Measurements from ENCODE around the gene NPPC. TPM values are rescaled to one million over a fixed set of nuclear protein-coding genes. Genes with fewer than 3 reads are reported as not detected.
"Not testable (repeated sequence)": the region's sequence is repeated elsewhere in the genome, so short reads cannot be mapped to it uniquely, and the experiment has no call there.

Gene NPPC
- total RNA-seq, 1 donor from 2014 or later = 5.4 TPM

DNA sequence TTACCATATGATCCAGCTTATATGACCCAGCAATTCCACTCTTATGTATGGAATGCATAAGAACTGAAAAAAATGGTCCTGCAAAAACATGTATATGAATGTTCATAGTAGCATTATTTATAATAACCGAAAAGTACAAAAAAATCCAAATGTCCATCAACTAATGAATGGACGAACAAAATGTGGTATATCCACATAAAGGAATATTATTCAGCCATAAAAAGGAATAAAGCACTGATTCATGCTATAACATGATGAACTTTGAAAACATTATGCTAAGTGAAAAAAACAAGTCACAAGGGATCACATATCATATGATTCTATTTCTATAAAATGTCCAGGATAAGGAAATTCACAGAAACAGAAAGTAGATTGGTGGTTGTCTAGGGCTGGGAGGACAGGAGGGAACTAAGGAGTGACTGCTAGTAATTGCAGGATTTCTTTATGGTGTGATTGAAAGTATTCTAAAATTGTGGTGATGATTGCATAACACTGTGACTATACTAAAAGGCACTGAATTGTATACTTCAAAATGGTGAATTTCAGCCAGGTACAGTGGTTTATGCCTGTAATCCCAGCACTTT is 25.3 kb upstream of the NPPC start:
- Mint-ChIP-seq H3K9me3 (no peaks in the 10 kb centered on the region), H3K4me1 (ENCODE audit: unreplicated experiment) (no peaks in the 10 kb centered on the region), H3K27me3 (peaks cover 6% of the 10 kb centered on the region), H3K27ac (no peak overlapping the region), H3K4me3 (no peak overlapping the region), H3K36me3 (no peaks in the 10 kb centered on the region)
- no peak for DNase-seq (ENCODE audit: extremely low spot score, unreplicated experiment)
- TF ChIP-seq, protein P1, sequence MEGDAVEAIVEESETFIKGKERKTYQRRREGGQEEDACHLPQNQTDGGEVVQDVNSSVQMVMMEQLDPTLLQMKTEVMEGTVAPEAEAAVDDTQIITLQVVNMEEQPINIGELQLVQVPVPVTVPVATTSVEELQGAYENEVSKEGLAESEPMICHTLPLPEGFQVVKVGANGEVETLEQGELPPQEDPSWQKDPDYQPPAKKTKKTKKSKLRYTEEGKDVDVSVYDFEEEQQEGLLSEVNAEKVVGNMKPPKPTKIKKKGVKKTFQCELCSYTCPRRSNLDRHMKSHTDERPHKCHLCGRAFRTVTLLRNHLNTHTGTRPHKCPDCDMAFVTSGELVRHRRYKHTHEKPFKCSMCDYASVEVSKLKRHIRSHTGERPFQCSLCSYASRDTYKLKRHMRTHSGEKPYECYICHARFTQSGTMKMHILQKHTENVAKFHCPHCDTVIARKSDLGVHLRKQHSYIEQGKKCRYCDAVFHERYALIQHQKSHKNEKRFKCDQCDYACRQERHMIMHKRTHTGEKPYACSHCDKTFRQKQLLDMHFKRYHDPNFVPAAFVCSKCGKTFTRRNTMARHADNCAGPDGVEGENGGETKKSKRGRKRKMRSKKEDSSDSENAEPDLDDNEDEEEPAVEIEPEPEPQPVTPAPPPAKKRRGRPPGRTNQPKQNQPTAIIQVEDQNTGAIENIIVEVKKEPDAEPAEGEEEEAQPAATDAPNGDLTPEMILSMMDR (conservative IDR thresholded peaks at IDR 0.05) = no peak

- no peaks in the 10 kb centered on the region for H3K36me3 Mint-ChIP-seq
- no peak for DNase-seq (ENCODE audit: extremely low spot score, unreplicated experiment)
- no peaks in the 10 kb centered on the region for H3K9me3 Mint-ChIP-seq
- H3K27me3 Mint-ChIP-seq = peaks cover 9% of the 10 kb centered on the region
- H3K27ac Mint-ChIP-seq = no peak overlapping the region
- H3K4me3 Mint-ChIP-seq = no peak overlapping the region
- H3K4me1 Mint-ChIP-seq (ENCODE audit: unreplicated experiment) = no peaks in the 10 kb centered on the region
- TF ChIP-seq, protein P1 (conservative IDR thresholded peaks at IDR 0.05) = no peak
These were observed 21.5 kb upstream of the NPPC start for GRCh38 chr2:231947694-231948093.

DNA sequence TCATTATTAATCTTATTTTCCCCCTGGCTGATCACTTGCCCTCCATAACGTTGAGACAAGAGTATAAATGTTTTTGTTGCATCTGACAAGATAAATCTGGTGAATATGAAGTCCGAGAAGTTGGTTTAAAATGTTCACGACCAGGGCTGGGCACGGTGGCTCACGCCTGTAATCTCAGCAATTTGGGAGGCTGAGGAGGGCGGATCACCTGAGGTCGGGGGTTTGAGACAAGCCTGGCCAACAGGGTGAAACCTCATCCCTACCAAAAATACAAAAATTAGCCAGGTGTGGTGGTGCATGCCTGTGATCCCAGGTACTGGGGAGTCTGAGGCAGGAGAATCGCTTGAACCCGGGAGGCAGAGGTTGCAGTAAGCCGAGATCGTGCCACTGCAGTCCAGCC is 20.9 kb upstream of the NPPC start:
- H3K27me3 Mint-ChIP-seq; H3K4me1 Mint-ChIP-seq (ENCODE audit: unreplicated experiment); H3K27ac Mint-ChIP-seq: not testable (repeated sequence)

GRCh38 chr2:231946241-231946814 is 20.1 kb upstream of the NPPC start:
- Mint-ChIP-seq H3K9me3 (no peaks in the 10 kb centered on the region), H3K4me3 (no peak overlapping the region), H3K4me1 (ENCODE audit: unreplicated experiment) (no peaks in the 10 kb centered on the region), H3K36me3 (no peaks in the 10 kb centered on the region), H3K27me3 (peaks cover 9% of the 10 kb centered on the region), H3K27ac (no peak overlapping the region)
- TF ChIP-seq, protein P1 (conservative IDR thresholded peaks at IDR 0.05) = no peak
- DNase-seq (ENCODE audit: extremely low spot score, unreplicated experiment) = no peak

More for the DNA sequence above, 20.9 kb upstream of the NPPC start:
- not testable (repeated sequence) for H3K4me3 Mint-ChIP-seq; H3K9me3 Mint-ChIP-seq; DNase-seq (ENCODE audit: extremely low spot score, unreplicated experiment); H3K36me3 Mint-ChIP-seq

DNA sequence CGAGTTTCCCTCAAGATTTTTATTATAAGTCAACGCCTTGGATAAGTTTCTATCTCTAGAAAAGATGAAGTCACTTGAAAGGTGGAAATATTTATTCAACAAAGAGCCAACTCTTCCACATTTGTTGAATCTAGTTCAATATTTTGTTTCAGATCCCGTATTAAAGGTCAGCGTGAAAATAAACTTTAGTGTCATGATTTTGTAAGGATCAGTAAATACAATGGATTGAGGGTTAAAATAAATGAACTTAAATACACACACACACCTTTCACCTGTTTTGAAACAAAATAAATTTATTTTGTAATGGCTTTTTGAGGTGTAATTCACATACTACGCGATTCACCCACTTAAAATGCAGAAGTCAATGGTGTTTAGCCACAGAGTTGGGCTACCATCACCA is 16.0 kb upstream of the NPPC start:
- H3K4me1 Mint-ChIP-seq (ENCODE audit: unreplicated experiment) = no peaks in the 10 kb centered on the region

DNA sequence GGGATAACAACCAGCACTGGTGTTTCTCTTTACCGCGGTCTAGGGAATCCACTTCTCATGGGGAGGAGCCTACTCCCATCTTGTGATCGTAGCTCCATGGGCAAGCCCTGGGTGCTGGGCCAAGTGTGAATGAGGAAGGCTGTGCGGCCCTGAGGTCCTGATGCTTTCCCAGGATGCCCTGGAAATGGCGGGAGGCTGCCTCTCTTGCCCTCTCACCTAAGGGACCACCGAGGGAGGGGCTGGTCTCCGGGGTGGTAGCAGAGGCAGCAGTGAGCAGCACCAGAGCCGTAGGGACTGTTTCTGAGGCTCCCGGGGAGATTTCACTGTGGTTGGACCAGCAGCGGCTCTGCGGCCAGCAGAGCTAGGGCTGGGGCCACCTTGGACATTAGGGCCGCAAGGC is 15.5 kb upstream of the NPPC start:
- Mint-ChIP-seq H3K9me3 (no peaks in the 10 kb centered on the region), H3K27me3 (peaks cover 6% of the 10 kb centered on the region), H3K4me1 (ENCODE audit: unreplicated experiment) (no peaks in the 10 kb centered on the region), H3K4me3 (no peak overlapping the region), H3K27ac (no peak overlapping the region), H3K36me3 (no peaks in the 10 kb centered on the region)
- TF ChIP-seq, protein P1 (conservative IDR thresholded peaks at IDR 0.05) = no peak
- peak; percentile 44 for DNase-seq (ENCODE audit: extremely low spot score, unreplicated experiment)

More for the DNA sequence above, 16.0 kb upstream of the NPPC start:
- Mint-ChIP-seq H3K27ac (no peak overlapping the region), H3K9me3 (no peaks in the 10 kb centered on the region), H3K4me3 (no peak overlapping the region), H3K27me3 (peaks cover 6% of the 10 kb centered on the region), H3K36me3 (no peaks in the 10 kb centered on the region)
- TF ChIP-seq, protein P1 (conservative IDR thresholded peaks at IDR 0.05) = no peak
- DNase-seq (ENCODE audit: extremely low spot score, unreplicated experiment) = no peak

All from type B pancreatic cell (in vitro differentiated cells).